Measurements from ENCODE around the gene DNAJB7.
"Not testable (repeated sequence)": the region's sequence is repeated elsewhere in the genome, so short reads cannot be mapped to it uniquely, and the experiment has no call there.

Gene DNAJB7

GRCh38 chr22:40862013-40862412, at the start of gene DNAJB7:
Gene DNAJB7, minus strand, starts transcription at chr22:40862113. Its CDS starts 119 bp downstream, at chr22:40861994.
- DNase-seq = no peak

- DNase-seq = no peak
These were observed 47.0 kb upstream of the DNAJB7 start for GRCh38 chr22:40908895-40909294.

- DNase-seq = no peak
These were observed 42.2 kb upstream of the DNAJB7 start for GRCh38 chr22:40904101-40904500.

- DNase-seq = no peak
These were observed 37.0 kb upstream of the DNAJB7 start for GRCh38 chr22:40898850-40899357.

GRCh38 chr22:40894417-40894816, 32.5 kb upstream of the DNAJB7 start:
- DNase-seq = no peak

GRCh38 chr22:40890881-40891280, 29.0 kb upstream of the DNAJB7 start:
- no peak for DNase-seq

- no peak for DNase-seq
These were observed 27.2 kb upstream of the DNAJB7 start for GRCh38 chr22:40889116-40889515.

- DNase-seq = no peak
These were observed 17.0 kb upstream of the DNAJB7 start for GRCh38 chr22:40878922-40879321.

GRCh38 chr22:40877488-40877887, 15.6 kb upstream of the DNAJB7 start:
- DNase-seq = no peak

- DNase-seq = no peak
These were observed 15.0 kb upstream of the DNAJB7 start for GRCh38 chr22:40876907-40877306.

GRCh38 chr22:40875111-40875510, 13.2 kb upstream of the DNAJB7 start:
- DNase-seq = no peak

- DNase-seq = no peak
These were observed 12.1 kb upstream of the DNAJB7 start for GRCh38 chr22:40874016-40874415.

- DNase-seq = not testable (repeated sequence)
These were observed 6.5 kb upstream of the DNAJB7 start for GRCh38 chr22:40868379-40868778.

- DNase-seq = no peak
These were observed 5.2 kb upstream of the DNAJB7 start for GRCh38 chr22:40867109-40867508.

- DNase-seq = no peak
These were observed 624 bp upstream of the DNAJB7 start for GRCh38 chr22:40862537-40862936.

- DNase-seq = no peak
These were observed 4.5 kb downstream of the DNAJB7 start for GRCh38 chr22:40857309-40857855.

GRCh38 chr22:40856513-40857308, 5.2 kb downstream of the DNAJB7 start, which contains the start of the genes ST13 and XPNPEP3:
Gene ST13, minus strand, starts transcription at chr22:40856639. Its CDS starts 99 bp downstream, at chr22:40856540.
Gene XPNPEP3, plus strand, starts transcription at chr22:40857148. Its CDS starts 34 bp downstream, at chr22:40857182.
- DNase-seq = peak; percentile 79

GRCh38 chr22:40855979-40856512, 5.9 kb downstream of the DNAJB7 start:
- no peak for DNase-seq

GRCh38 chr22:40855071-40855978, 6.6 kb downstream of the DNAJB7 start:
- no peak for DNase-seq

- DNase-seq = no peak
These were observed 8.0 kb downstream of the DNAJB7 start for GRCh38 chr22:40853961-40854360.

GRCh38 chr22:40853333-40853732, 8.6 kb downstream of the DNAJB7 start:
- no peak for DNase-seq

GRCh38 chr22:40845816-40846215, 16.1 kb downstream of the DNAJB7 start:
- not testable (repeated sequence) for DNase-seq

- DNase-seq = no peak
These were observed 17.0 kb downstream of the DNAJB7 start for GRCh38 chr22:40844951-40845350.
